Measurements from ENCODE around the gene CAMSAP1. TPM values are rescaled to one million over a fixed set of nuclear protein-coding genes. Genes with fewer than 3 reads are reported as not detected.

The CAMSAP1 gene
- total and polyA plus RNA-seq, 4 donors: 5.0 to 29.8 (median 15.1) TPM

DNA sequence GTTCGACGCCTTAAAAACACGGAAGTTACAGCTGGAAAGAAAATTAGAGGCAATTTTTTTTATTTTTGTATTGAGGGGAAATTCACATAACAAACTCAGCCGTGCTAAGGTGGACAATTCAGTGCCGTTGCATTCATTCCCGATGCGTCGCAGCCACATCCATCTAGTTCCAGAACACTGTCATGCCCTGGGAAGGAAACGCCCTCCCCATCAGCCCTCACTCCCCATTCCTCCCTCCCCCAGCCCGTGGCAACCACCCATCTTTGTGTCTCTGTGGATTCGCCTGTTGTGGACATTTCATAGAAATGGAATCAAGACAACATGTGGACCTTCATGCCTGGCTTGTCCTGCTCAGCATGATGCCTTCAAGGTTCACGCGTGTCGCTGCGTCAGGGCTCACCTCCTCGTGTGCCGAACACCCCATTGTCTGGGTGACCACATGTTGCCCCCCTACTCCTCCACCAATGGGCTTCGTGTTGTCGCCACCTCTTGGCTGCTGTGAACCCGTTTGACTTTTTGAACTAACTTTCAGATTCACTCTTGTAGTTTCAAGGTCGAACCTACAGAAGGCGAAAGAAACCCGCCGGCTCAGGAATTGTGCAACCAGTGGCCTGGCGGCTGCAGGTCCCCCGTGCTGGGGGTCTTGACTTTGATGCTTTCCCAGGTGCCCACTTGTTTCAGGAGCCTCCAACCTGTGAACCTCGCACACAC lies 17.4 kb upstream of the CAMSAP1 start:
- H3K4me3 ChIP-seq: no peak overlapping the region
- ATAC-seq (ENCODE audit: insufficient read depth, low FRiP score) (no peak), DNase-seq (no peak)
- WGBS, 2 donors: 85 to 90% methylated on average over 27 of the region's 27 CpGs
- H3K27ac ChIP-seq (ENCODE audit: low read depth in 1 of 2, low read length in 1 of 2): no peak overlapping the region
- TF ChIP-seq, protein P1, sequence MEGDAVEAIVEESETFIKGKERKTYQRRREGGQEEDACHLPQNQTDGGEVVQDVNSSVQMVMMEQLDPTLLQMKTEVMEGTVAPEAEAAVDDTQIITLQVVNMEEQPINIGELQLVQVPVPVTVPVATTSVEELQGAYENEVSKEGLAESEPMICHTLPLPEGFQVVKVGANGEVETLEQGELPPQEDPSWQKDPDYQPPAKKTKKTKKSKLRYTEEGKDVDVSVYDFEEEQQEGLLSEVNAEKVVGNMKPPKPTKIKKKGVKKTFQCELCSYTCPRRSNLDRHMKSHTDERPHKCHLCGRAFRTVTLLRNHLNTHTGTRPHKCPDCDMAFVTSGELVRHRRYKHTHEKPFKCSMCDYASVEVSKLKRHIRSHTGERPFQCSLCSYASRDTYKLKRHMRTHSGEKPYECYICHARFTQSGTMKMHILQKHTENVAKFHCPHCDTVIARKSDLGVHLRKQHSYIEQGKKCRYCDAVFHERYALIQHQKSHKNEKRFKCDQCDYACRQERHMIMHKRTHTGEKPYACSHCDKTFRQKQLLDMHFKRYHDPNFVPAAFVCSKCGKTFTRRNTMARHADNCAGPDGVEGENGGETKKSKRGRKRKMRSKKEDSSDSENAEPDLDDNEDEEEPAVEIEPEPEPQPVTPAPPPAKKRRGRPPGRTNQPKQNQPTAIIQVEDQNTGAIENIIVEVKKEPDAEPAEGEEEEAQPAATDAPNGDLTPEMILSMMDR (IDR thresholded peaks at IDR 0.05; ENCODE audit: control extremely low read depth, extremely low read depth): no peak
- peaks cover 0 to 7% (median 0%) of the 10 kb centered on the region in 4 donors for H3K36me3 ChIP-seq (ENCODE audit: control insufficient read depth in 4 of 4, insufficient read depth in 4 of 4, low read length in 4 of 4)
- H3K9ac ChIP-seq (ENCODE audit: insufficient read depth in 1 of 2, low read length in 2 of 2): no peak overlapping the region
- H3K9me3 ChIP-seq (ENCODE audit: control insufficient read depth in 4 of 4, insufficient read depth in 3 of 4, low read length in 3 of 4): no peaks in the 10 kb centered on the region
- peaks cover 0 to 5% (median 0%) of the 10 kb centered on the region in 5 donors for H3K4me1 ChIP-seq (ENCODE audit: control insufficient read depth in 5 of 5, insufficient read depth in 5 of 5, low read length in 5 of 5)
- H3K27me3 ChIP-seq (ENCODE audit: control insufficient read depth in 3 of 3, insufficient read depth in 3 of 3, low read length in 2 of 3): no peaks in the 10 kb centered on the region

DNA sequence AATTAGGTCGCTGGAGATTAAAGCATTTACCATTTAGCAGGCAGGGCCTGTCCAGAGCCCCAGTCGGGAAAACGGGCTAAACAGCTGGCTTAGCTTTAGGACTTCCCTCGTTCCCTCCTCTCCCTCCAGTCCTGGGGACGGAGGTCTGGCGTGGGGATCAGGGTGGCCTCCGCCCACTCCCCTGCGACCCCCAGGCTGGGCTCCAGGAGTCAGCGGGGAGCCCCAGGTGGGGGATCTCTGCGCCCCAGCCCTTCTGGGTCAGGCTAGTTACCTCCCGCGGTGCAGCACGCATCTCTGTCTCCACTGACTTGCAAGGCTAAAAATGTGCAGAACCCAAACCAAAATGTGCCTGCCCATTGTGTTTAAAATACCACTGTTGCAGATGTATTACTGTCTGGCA lies 16.2 kb upstream of the CAMSAP1 start:
- DNase-seq (no peak), ATAC-seq (ENCODE audit: insufficient read depth, low FRiP score) (no peak)
- TF ChIP-seq, protein P1 (IDR thresholded peaks at IDR 0.05; ENCODE audit: control extremely low read depth, extremely low read depth): no peak
- Histone ChIP-seq H3K27ac (ENCODE audit: low read depth in 1 of 2, low read length in 1 of 2) (no peak overlapping the region), H3K9me3 (ENCODE audit: control insufficient read depth in 4 of 4, insufficient read depth in 3 of 4, low read length in 3 of 4) (peaks cover 0 to 7% (median 3%) of the 10 kb centered on the region in 4 donors), H3K4me1 (ENCODE audit: control insufficient read depth in 5 of 5, insufficient read depth in 5 of 5, low read length in 5 of 5) (peaks cover 0 to 5% (median 0%) of the 10 kb centered on the region in 5 donors), H3K9ac (ENCODE audit: insufficient read depth in 1 of 2, low read length in 2 of 2) (no peak overlapping the region), H3K4me3 (no peak overlapping the region), H3K36me3 (ENCODE audit: control insufficient read depth in 4 of 4, insufficient read depth in 4 of 4, low read length in 4 of 4) (peaks cover 0 to 3% (median 0%) of the 10 kb centered on the region in 4 donors), H3K27me3 (ENCODE audit: control insufficient read depth in 3 of 3, insufficient read depth in 3 of 3, low read length in 2 of 3) (no peaks in the 10 kb centered on the region)
- WGBS, 2 donors: 94 to 96% methylated on average over 13 of the region's 13 CpGs

DNA sequence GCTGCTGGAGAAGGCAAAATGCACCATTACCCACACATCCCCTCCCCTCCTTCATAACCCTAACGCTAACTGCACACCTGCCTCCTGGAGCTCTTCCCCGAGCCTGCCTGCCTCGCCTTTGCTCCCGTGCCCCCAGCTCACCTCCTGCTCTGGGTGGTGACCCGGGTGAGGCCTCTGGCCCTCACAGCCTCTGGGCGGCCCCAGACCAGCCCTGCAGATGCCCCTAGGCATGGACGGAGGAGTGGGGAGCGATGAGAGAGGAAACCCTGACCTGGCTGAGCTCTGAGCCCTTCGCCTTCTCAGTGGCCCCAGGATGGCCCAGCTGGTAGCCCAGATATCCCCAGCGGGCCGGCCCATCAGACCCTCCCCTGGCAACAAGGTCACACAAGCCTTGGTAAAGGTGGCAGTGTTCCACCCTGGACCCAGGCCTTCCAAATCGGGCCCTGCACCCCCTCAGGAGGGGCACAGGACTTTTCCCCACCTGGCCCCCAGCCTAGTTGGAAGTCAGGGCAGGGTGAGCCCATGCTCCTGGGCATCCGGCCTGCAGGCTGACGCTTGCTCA lies 14.5 kb upstream of the CAMSAP1 start:
- H3K4me1 ChIP-seq (ENCODE audit: control insufficient read depth in 5 of 5, insufficient read depth in 5 of 5, low read length in 5 of 5): peaks cover 0 to 5% (median 0%) of the 10 kb centered on the region in 5 donors

More for the DNA sequence above, 14.5 kb upstream of the CAMSAP1 start:
- ATAC-seq (ENCODE audit: insufficient read depth, low FRiP score) (no peak), DNase-seq (no peak)
- TF ChIP-seq, protein P1 (IDR thresholded peaks at IDR 0.05; ENCODE audit: control extremely low read depth, extremely low read depth): no peak
- no peak overlapping the region for H3K9ac ChIP-seq (ENCODE audit: insufficient read depth in 1 of 2, low read length in 2 of 2)
- 84 to 92% methylated on average over 14 of the region's 14 CpGs for WGBS, 2 donors
- H3K27ac ChIP-seq (ENCODE audit: low read depth in 1 of 2, low read length in 1 of 2): no peak overlapping the region
- H3K4me3 ChIP-seq: no peak overlapping the region
- H3K36me3 ChIP-seq (ENCODE audit: control insufficient read depth in 4 of 4, insufficient read depth in 4 of 4, low read length in 4 of 4): peaks cover 0 to 3% (median 0%) of the 10 kb centered on the region in 4 donors
- no peaks in the 10 kb centered on the region for H3K27me3 ChIP-seq (ENCODE audit: control insufficient read depth in 3 of 3, insufficient read depth in 3 of 3, low read length in 2 of 3)
- H3K9me3 ChIP-seq (ENCODE audit: control insufficient read depth in 4 of 4, insufficient read depth in 3 of 4, low read length in 3 of 4): peaks cover 0 to 19% (median 4%) of the 10 kb centered on the region in 4 donors

Measured in lung (tissue), 12 donors.